ENCODE results near the gene MTR. TPM values are rescaled to one million over a fixed set of nuclear protein-coding genes. Genes with fewer than 3 reads are reported as not detected.

Gene MTR
- total RNA-seq, 2 experiments from 2014 or later: 35.2 to 37.0 TPM

DNA sequence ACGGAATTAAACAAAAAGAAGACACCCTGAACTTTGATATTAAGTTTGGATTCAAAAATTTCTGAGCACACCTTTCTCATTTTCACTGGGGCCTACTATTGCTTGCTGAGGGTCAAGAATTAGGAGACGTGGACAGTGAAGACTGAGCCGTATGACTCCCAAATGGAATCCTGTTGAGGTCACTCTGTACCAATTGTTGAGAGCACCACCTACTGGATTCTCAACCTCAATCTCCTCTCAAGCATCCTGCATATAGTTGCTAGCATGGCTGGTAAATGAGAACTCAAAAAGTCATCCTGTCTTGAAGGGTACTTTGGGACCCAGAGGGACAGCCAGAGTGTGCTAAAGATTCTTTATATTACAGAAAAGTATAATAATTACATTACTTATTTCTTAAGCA, 20.2 kb upstream of the MTR start:
- Mint-ChIP-seq H3K36me3 (ENCODE audit: low read depth) (peaks cover 3% of the 10 kb centered on the region), H3K4me3 (no peak overlapping the region), H3K27me3 (peaks cover 49% of the 10 kb centered on the region), H3K4me1 (ENCODE audit: low read depth) (no peaks in the 10 kb centered on the region), H3K27ac (no peak overlapping the region), H3K9me3 (peaks cover 9% of the 10 kb centered on the region)
- TF ChIP-seq CTCF (IDR thresholded peaks at IDR 0.05): no peak
- no peak overlapping the region for H3K27ac ChIP-seq (ENCODE audit: low read depth in 1 of 2, low read length in 2 of 2)
- ATAC-seq (ENCODE audit: poor library complexity) (no peak), DNase-seq (no peak)
- CTCF ChIA-PET: no interaction called here
- intact Hi-C loops (cut with DNase I, micrococcal nuclease): loop anchor here in 1 of 2 experiments (10.0 kb wide), 1 partner anchor 670 kb away; no protein-coding TSS in a partner anchor
- peaks cover 3 to 14% of the 10 kb centered on the region in 2 experiments for H3K27me3 ChIP-seq (ENCODE audit: control insufficient read depth in 1 of 2, insufficient read depth in 2 of 2, low read length in 2 of 2)
- no peak overlapping the region for H3K4me3 ChIP-seq (ENCODE audit: low read length)
- H3K36me3 ChIP-seq (ENCODE audit: insufficient read depth, low read length): no peaks in the 10 kb centered on the region
- POLR2A ChIA-PET: no interaction called here
- H3K4me1 ChIP-seq (ENCODE audit: insufficient read depth, low read length): no peaks in the 10 kb centered on the region
- peaks cover 0 to 4% of the 10 kb centered on the region in 2 experiments for H3K9me3 ChIP-seq (ENCODE audit: control insufficient read depth in 1 of 2, insufficient read depth in 1 of 2, low read length in 2 of 2)

DNA sequence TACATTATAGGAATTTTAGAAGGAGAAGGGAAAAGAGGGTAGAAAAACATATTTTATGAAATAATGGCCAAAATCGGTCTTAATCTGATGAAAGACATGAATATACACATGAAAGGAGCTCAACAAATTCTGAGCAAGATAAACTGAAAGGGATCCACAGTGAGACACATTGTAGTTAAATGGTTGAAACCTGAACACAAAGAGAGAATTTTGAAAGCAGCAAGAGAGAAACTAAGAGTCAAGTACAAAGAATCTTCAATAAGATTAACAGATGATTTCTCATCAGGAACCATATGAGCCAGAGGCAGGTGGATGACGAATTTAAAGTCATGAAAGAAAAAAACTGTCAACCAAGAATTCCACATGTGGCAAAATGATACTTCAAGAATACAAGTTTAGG, 15.8 kb upstream of the MTR start:
- Mint-ChIP-seq H3K4me3 (no peak overlapping the region), H3K4me1 (ENCODE audit: low read depth) (no peaks in the 10 kb centered on the region), H3K9me3 (peaks cover 9% of the 10 kb centered on the region), H3K36me3 (ENCODE audit: low read depth) (peaks cover 3% of the 10 kb centered on the region), H3K27ac (no peak overlapping the region), H3K27me3 (peaks cover 31% of the 10 kb centered on the region)
- DNase-seq (no peak), ATAC-seq (ENCODE audit: poor library complexity) (no peak)
- no peaks in the 10 kb centered on the region for H3K4me1 ChIP-seq (ENCODE audit: insufficient read depth, low read length)
- H3K27me3 ChIP-seq (ENCODE audit: control insufficient read depth in 1 of 2, insufficient read depth in 2 of 2, low read length in 2 of 2): peaks cover 0 to 14% of the 10 kb centered on the region in 2 experiments
- ChIA-PET POLR2A (no interaction called here), CTCF (interaction anchor here (1.1 kb wide), 1 partner anchor 11 kb away, joined by 3 read pairs; no protein-coding TSS in a partner anchor)
- H3K27ac ChIP-seq (ENCODE audit: low read depth in 1 of 2, low read length in 2 of 2): no peak overlapping the region
- H3K9me3 ChIP-seq (ENCODE audit: control insufficient read depth in 1 of 2, insufficient read depth in 1 of 2, low read length in 2 of 2): peaks cover 0 to 4% of the 10 kb centered on the region in 2 experiments
- no peak for TF ChIP-seq CTCF (IDR thresholded peaks at IDR 0.05)
- intact Hi-C loops (cut with DNase I, micrococcal nuclease): loop anchor here in 1 of 2 experiments (10.0 kb wide), 1 partner anchor 675 kb away; no protein-coding TSS in a partner anchor
- no peak overlapping the region for H3K4me3 ChIP-seq (ENCODE audit: low read length)
- H3K36me3 ChIP-seq (ENCODE audit: insufficient read depth, low read length): no peaks in the 10 kb centered on the region

DNA sequence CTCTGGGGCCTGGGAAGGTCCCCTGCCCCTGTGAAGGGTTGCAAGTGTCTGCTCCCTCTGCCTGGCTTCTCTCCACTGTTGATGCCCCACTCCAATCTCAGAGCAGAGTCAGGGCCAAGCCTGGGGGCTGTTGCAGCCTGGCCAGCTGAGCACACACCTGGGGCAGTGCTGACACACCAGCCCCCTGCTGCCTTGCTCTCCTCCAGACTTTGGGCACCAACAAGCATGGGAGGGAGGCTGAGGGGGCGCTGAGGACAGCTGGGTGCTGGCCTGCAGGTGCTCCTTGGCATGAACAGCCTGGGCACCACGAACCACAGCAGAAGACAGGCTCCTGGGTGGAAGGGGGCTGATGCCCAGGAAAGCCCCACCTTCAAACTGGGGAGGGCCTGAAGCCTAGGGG, 9.6 kb upstream of the MTR start:
- Mint-ChIP-seq H3K27ac (no peak overlapping the region), H3K4me3 (no peak overlapping the region), H3K9me3 (no peaks in the 10 kb centered on the region), H3K36me3 (ENCODE audit: low read depth) (no peaks in the 10 kb centered on the region), H3K4me1 (ENCODE audit: low read depth) (no peaks in the 10 kb centered on the region), H3K27me3 (no peaks in the 10 kb centered on the region)
- intact Hi-C loops (cut with DNase I, micrococcal nuclease): no loop called here
- Histone ChIP-seq H3K4me3 (ENCODE audit: low read length) (no peak overlapping the region), H3K4me1 (ENCODE audit: insufficient read depth, low read length) (no peaks in the 10 kb centered on the region), H3K9me3 (ENCODE audit: control insufficient read depth in 1 of 2, insufficient read depth in 1 of 2, low read length in 2 of 2) (peaks cover 0 to 16% of the 10 kb centered on the region in 2 experiments), H3K27me3 (ENCODE audit: control insufficient read depth in 1 of 2, insufficient read depth in 2 of 2, low read length in 2 of 2) (peaks cover 0 to 3% of the 10 kb centered on the region in 2 experiments), H3K27ac (ENCODE audit: low read depth in 1 of 2, low read length in 2 of 2) (no peak overlapping the region), H3K36me3 (ENCODE audit: insufficient read depth, low read length) (no peaks in the 10 kb centered on the region)
- ATAC-seq (ENCODE audit: poor library complexity) (no peak), DNase-seq (no peak)
- TF ChIP-seq CTCF (IDR thresholded peaks at IDR 0.05): no peak
- POLR2A ChIA-PET: no interaction called here
- CTCF ChIA-PET: no interaction called here

All from CD4-positive, alpha-beta T cell (primary cell).